Measurements from ENCODE around the gene CPNE7.

GRCh38 chr16:89586218-89586617, 10.7 kb downstream of the CPNE7 start:
- TF ChIP-seq CTCF (IDR thresholded peaks at IDR 0.05; ENCODE audit: low read depth, low read length, poor library complexity, severe bottlenecking), result no peak
- no peak for TF ChIP-seq EZH2phosphoT487 (IDR thresholded peaks at IDR 0.05; ENCODE audit: borderline replicate concordance, low read length)

Data from DOHH2 (cell line).